Measurements from ENCODE around the gene FAIM2.

The FAIM2 gene

GRCh38 chr12:49909356-49909755 lies 5.7 kb upstream of the FAIM2 start:
- ChIA-PET CTCF (interaction anchor here (1.2 to 1.6 kb wide), 2 partner anchors 10 to 37 kb away, joined by 6 read pairs; no protein-coding TSS in a partner anchor), POLR2A (interaction anchor here (1.5 kb wide), 1 partner anchor 40 kb away, joined by 4 read pairs; no protein-coding TSS in a partner anchor)
- DNase-seq (ENCODE audit: low read depth, low spot score) = no peak
- no peak for TF ChIP-seq CTCF (IDR thresholded peaks at IDR 0.05; ENCODE audit: insufficient read depth, low read length, missing control alignments)
- H3K4me3 ChIP-seq (ENCODE audit: low read depth, low read length) = no peak overlapping the region

GRCh38 chr12:49907352-49907751 lies 3.7 kb upstream of the FAIM2 start:
- TF ChIP-seq CTCF (IDR thresholded peaks at IDR 0.05; ENCODE audit: insufficient read depth, low read length, missing control alignments) = no peak
- no peak for DNase-seq (ENCODE audit: low read depth, low spot score)
- POLR2A ChIA-PET = no interaction called here
- CTCF ChIA-PET = interaction anchor here (0.7 to 1.9 kb wide), 9 partner anchors 18 to 163 kb away, joined by 3 to 9 read pairs (median 4); no protein-coding TSS in a partner anchor
- no peak overlapping the region for H3K4me3 ChIP-seq (ENCODE audit: low read depth, low read length)

- CTCF ChIA-PET = interaction anchor here (0.5 to 2.3 kb wide), 4 partner anchors 39 to 213 kb away, joined by 3 to 8 read pairs (median 6); no protein-coding TSS in a partner anchor
- POLR2A ChIA-PET = interaction anchor here (0.6 kb wide), 1 partner anchor 81 kb away, joined by 3 read pairs; no protein-coding TSS in a partner anchor
- no peak for TF ChIP-seq CTCF (IDR thresholded peaks at IDR 0.05; ENCODE audit: insufficient read depth, low read length, missing control alignments)
Measured at GRCh38 chr12:49905718-49906314, 2.1 kb upstream of the FAIM2 start.

GRCh38 chr12:49904601-49905000 lies 901 bp upstream of the FAIM2 start:
- POLR2A ChIA-PET = no interaction called here
- no peak overlapping the region; the same call in 1 of the 2 replicates for H3K4me3 ChIP-seq (ENCODE audit: low read depth, low read length)
- TF ChIP-seq CTCF (IDR thresholded peaks at IDR 0.05; ENCODE audit: insufficient read depth, low read length, missing control alignments) = no peak
- DNase-seq (ENCODE audit: low read depth, low spot score) = no peak
- CTCF ChIA-PET = interaction anchor here (0.6 to 2.3 kb wide), 2 partner anchors 41 kb away, joined by 3 to 8 read pairs; no protein-coding TSS in a partner anchor

More at GRCh38 chr12:49905718-49906314, 2.1 kb upstream of the FAIM2 start:
- no peak overlapping the region for H3K4me3 ChIP-seq (ENCODE audit: low read depth, low read length)
- DNase-seq (ENCODE audit: low read depth, low spot score) = no peak

GRCh38 chr12:49903351-49903699 lies 375 bp downstream of the FAIM2 start:
- peak overlapping the region; percentile 49 for H3K4me3 ChIP-seq (ENCODE audit: low read depth, low read length)
- no peak for TF ChIP-seq CTCF (IDR thresholded peaks at IDR 0.05; ENCODE audit: insufficient read depth, low read length, missing control alignments)
- ChIA-PET CTCF (interaction anchor here (1.6 kb wide), 1 partner anchor 42 kb away, joined by 6 read pairs; no protein-coding TSS in a partner anchor), POLR2A (no interaction called here)
- no peak for DNase-seq (ENCODE audit: low read depth, low spot score)

GRCh38 chr12:49902399-49903350 lies 1.0 kb downstream of the FAIM2 start:
- DNase-seq (ENCODE audit: low read depth, low spot score) = no peak
- H3K4me3 ChIP-seq (ENCODE audit: low read depth, low read length) = no peak overlapping the region
- TF ChIP-seq CTCF (IDR thresholded peaks at IDR 0.05; ENCODE audit: insufficient read depth, low read length, missing control alignments) = no peak
- ChIA-PET POLR2A (no interaction called here), CTCF (interaction anchor here (1.6 kb wide), 1 partner anchor 42 kb away, joined by 6 read pairs; no protein-coding TSS in a partner anchor)

Data from AG04449 (cell line).